WERI-Rb-1 (cell line): ENCODE results near the gene NPEPL1.

ENCODE experiments used
- DNase-seq: peaks from one replicate; pipeline ENCODE4 v3.0.0-alpha.2; 2020
- H3K27ac ChIP-seq: fragments of 250-450 bp; sonication (Bioruptor Pico); 2 replicates; pipeline ENCODE4 v1.5.1; 2020; ENCODE audit warnings: mild to moderate bottlenecking, moderate library complexity
- H3K27me3 ChIP-seq: fragments of 250-450 bp; sonication (Bioruptor Pico); 2 replicates; pipeline ENCODE4 v1.5.1; 2021; ENCODE audit warnings: mild to moderate bottlenecking, low read depth, moderate library complexity; ENCODE audit not compliant: insufficient read depth, severe bottlenecking
- H3K36me3 ChIP-seq: fragments of 250-450 bp; sonication (Bioruptor Pico); 2 replicates; pipeline ENCODE4 v1.5.1; 2020; ENCODE audit warnings: mild to moderate bottlenecking, moderate library complexity
- H3K4me3 ChIP-seq: 2 replicates; pipeline ENCODE4 v1.5.1; 2011; ENCODE audit warnings: low read depth, mild to moderate bottlenecking, control low read depth, low read length
- H3K9me3 ChIP-seq: fragments of 250-450 bp; sonication (Bioruptor Pico); 2 replicates; pipeline ENCODE4 v1.5.1; 2021; ENCODE audit warnings: mild to moderate bottlenecking, moderate library complexity; ENCODE audit not compliant: severe bottlenecking
- CTCF ChIP-seq: IDR thresholded peaks from 2 replicates; pipeline ENCODE4 v1.5.1; 2011; ENCODE audit warnings: low read depth, mild to moderate bottlenecking, control low read depth, inconsistent platforms, low read length

Gene NPEPL1

GRCh38 chr20:58696411-58696961 lies 3.9 kb downstream of the NPEPL1 start:
- Histone ChIP-seq H3K9me3 (no peaks in the 10 kb centered on the region), H3K27me3 (no peaks in the 10 kb centered on the region), H3K4me3 (no peak overlapping the region), H3K36me3 (peaks cover 12% of the 10 kb centered on the region), H3K27ac (no peak overlapping the region)
- TF ChIP-seq CTCF, result no peak
- no peak for DNase-seq

- TF ChIP-seq CTCF, result no peak
- peak; percentile 33 for DNase-seq
- H3K4me3 ChIP-seq, result no peak overlapping the region
- H3K27me3 ChIP-seq, result no peaks in the 10 kb centered on the region
- no peaks in the 10 kb centered on the region for H3K9me3 ChIP-seq
- peaks cover 12% of the 10 kb centered on the region for H3K36me3 ChIP-seq
- H3K27ac ChIP-seq, result no peak overlapping the region
These were observed 4.7 kb downstream of the NPEPL1 start for GRCh38 chr20:58697201-58697866.

- no peak for TF ChIP-seq CTCF
- Histone ChIP-seq H3K27me3 (no peaks in the 10 kb centered on the region), H3K27ac (no peak overlapping the region), H3K9me3 (no peaks in the 10 kb centered on the region), H3K4me3 (no peak overlapping the region), H3K36me3 (peaks cover 18% of the 10 kb centered on the region)
- DNase-seq, result no peak
These were observed 5.5 kb downstream of the NPEPL1 start for GRCh38 chr20:58697867-58698703.

GRCh38 chr20:58698741-58699622 lies 6.4 kb downstream of the NPEPL1 start:
- H3K27ac ChIP-seq, result no peak overlapping the region
- no peak for TF ChIP-seq CTCF
- no peak overlapping the region for H3K4me3 ChIP-seq
- no peak for DNase-seq
- H3K27me3 ChIP-seq, result no peaks in the 10 kb centered on the region
- H3K9me3 ChIP-seq, result no peaks in the 10 kb centered on the region
- peaks cover 24% of the 10 kb centered on the region for H3K36me3 ChIP-seq

- no peak overlapping the region for H3K27ac ChIP-seq
- DNase-seq, result no peak
- no peaks in the 10 kb centered on the region for H3K9me3 ChIP-seq
- peaks cover 28% of the 10 kb centered on the region for H3K36me3 ChIP-seq
- no peaks in the 10 kb centered on the region for H3K27me3 ChIP-seq
- no peak overlapping the region for H3K4me3 ChIP-seq
- TF ChIP-seq CTCF, result no peak
These were observed 7.1 kb downstream of the NPEPL1 start for GRCh38 chr20:58699623-58700107.
